Neural cell (in vitro differentiated cells): ENCODE data around the gene MUCL3. TPM values are rescaled to one million over a fixed set of nuclear protein-coding genes. Genes with fewer than 3 reads are reported as not detected.

Source experiments
- H2AFZ ChIP-seq: fragments of 200-600, 300-800 bp; sonication (generic), shearing (Covaris generic); 2 replicates; pipeline ENCODE4 v1.6.0; 2014; ENCODE audit warnings: low read depth, mild to moderate bottlenecking, antibody characterized with exemption, low read length, moderate library complexity
- H3F3A ChIP-seq: fragments of 200-600 bp; shearing (Covaris generic); 2 replicates; pipeline ENCODE4 v1.6.1; 2016; ENCODE audit warnings: mild to moderate bottlenecking, moderate library complexity, mixed read lengths, antibody characterized with exemption, low read length; ENCODE audit not compliant: insufficient read depth, poor library complexity, severe bottlenecking
- H3K27ac ChIP-seq: fragments of 200-600, 300-800 bp; sonication (generic), shearing (Covaris generic); 2 replicates; pipeline ENCODE4 v1.5.1; 2014; ENCODE audit warnings: mild to moderate bottlenecking, low read length, moderate library complexity
- H3K27me3 ChIP-seq: fragments of 300-800, 200-600 bp; sonication (generic), shearing (Covaris generic); 2 replicates; pipeline ENCODE4 v1.6.0; 2014; ENCODE audit warnings: mild to moderate bottlenecking, low read depth, low read length, moderate library complexity; ENCODE audit not compliant: insufficient read depth
- H3K36me3 ChIP-seq: fragments of 300-800, 200-600 bp; sonication (generic), shearing (Covaris generic); 2 replicates; pipeline ENCODE4 v1.5.1; 2014; ENCODE audit warnings: mild to moderate bottlenecking, antibody characterized with exemption, low read length, moderate library complexity; ENCODE audit not compliant: insufficient read depth
- H3K4me2 ChIP-seq: fragments of 300-800, 200-600 bp; sonication (generic), shearing (Covaris generic); 2 replicates; pipeline ENCODE4 v1.6.0; 2014; ENCODE audit warnings: mild to moderate bottlenecking, low read length
- H3K4me3 ChIP-seq: fragments of 300-800, 200-600 bp; sonication (generic), shearing (Covaris generic); 2 replicates; pipeline ENCODE4 v1.5.1; 2014; ENCODE audit warnings: mild to moderate bottlenecking, low read length, moderate library complexity
- H3K79me2 ChIP-seq: fragments of 200-600 bp; shearing (Covaris generic); replicated peaks from 2 replicates; pipeline ENCODE4 v1.6.0; 2014; ENCODE audit warnings: mild to moderate bottlenecking, low read length, moderate library complexity; ENCODE audit not compliant: insufficient read depth
- H3K9ac ChIP-seq: fragments of 300-800, 200-600 bp; sonication (generic), shearing (Covaris generic); 2 replicates; pipeline ENCODE4 v1.6.1; 2016; ENCODE audit warnings: mild to moderate bottlenecking, low read length, mixed read lengths
- H3K9me2 ChIP-seq: fragments of 200-600 bp; shearing (Covaris generic); 2 replicates; pipeline ENCODE4 v1.6.1; 2016; ENCODE audit warnings: mild to moderate bottlenecking, low read length, mixed read lengths; ENCODE audit not compliant: insufficient read depth
- H3K9me3 ChIP-seq: fragments of 200-600, 300-800 bp; sonication (generic), shearing (Covaris generic); 2 replicates; pipeline ENCODE4 v1.6.1; 2016; ENCODE audit warnings: mild to moderate bottlenecking, mixed run types, low read length, moderate library complexity, mixed read lengths
- H4K20me1 ChIP-seq: fragments of 200-600 bp; shearing (Covaris generic); 2 replicates; pipeline ENCODE4 v1.6.1; 2016; ENCODE audit warnings: mild to moderate bottlenecking, mixed run types; ENCODE audit not compliant: insufficient read depth
- CTCF ChIP-seq: fragments of 450-650 bp; IDR thresholded peaks from 2 replicates; pipeline ENCODE4 v1.5.1; 2014; ENCODE audit warnings: antibody characterized with exemption, mild to moderate bottlenecking, moderate library complexity; ENCODE audit not compliant: poor library complexity, severe bottlenecking
- EP300 ChIP-seq: fragments of 450-650 bp; conservative IDR thresholded peaks from 2 replicates; pipeline ENCODE4 v1.6.1; 2014; ENCODE audit warnings: antibody characterized with exemption, mild to moderate bottlenecking, moderate library complexity; ENCODE audit not compliant: poor library complexity, severe bottlenecking
- EZH2 ChIP-seq: fragments of 200-600, 300-800 bp; shearing (Covaris generic), sonication (generic); IDR thresholded peaks from 2 replicates; pipeline ENCODE4 v1.6.1; 2014; ENCODE audit warnings: antibody characterized with exemption, low read length, borderline replicate concordance, mild to moderate bottlenecking; ENCODE audit not compliant: insufficient read depth, poor library complexity, severe bottlenecking
- MXI1 ChIP-seq: fragments of 450-650 bp; conservative IDR thresholded peaks from 2 replicates; pipeline ENCODE4 v1.6.1; 2014; ENCODE audit warnings: antibody characterized with exemption, mild to moderate bottlenecking; ENCODE audit not compliant: poor library complexity, severe bottlenecking
- POLR2AphosphoS5 ChIP-seq: IDR thresholded peaks from 2 replicates; pipeline ENCODE4 v1.6.1; 2012
- RAD21 ChIP-seq: fragments of 450-650 bp; conservative IDR thresholded peaks from 2 replicates; pipeline ENCODE4 v1.6.1; 2014; ENCODE audit warnings: antibody characterized with exemption, mild to moderate bottlenecking, moderate library complexity
- SMC3 ChIP-seq: fragments of 450-650 bp; conservative IDR thresholded peaks from 2 replicates; pipeline ENCODE4 v1.6.1; 2014; ENCODE audit warnings: antibody characterized with exemption, mild to moderate bottlenecking, moderate library complexity; ENCODE audit not compliant: poor library complexity
- TAF1 ChIP-seq: IDR thresholded peaks from 2 replicates; pipeline ENCODE4 v1.6.1; 2012; ENCODE audit warnings: low read depth
- polyA plus RNA-seq: library from polyadenylated mRNA; depleted of rRNA; stranded (reverse); fragments of >200 nt; gene quantifications from 2 replicates; pipeline ENCODE4 v1.2.3, GENCODE V29; 2014
- TF ChIP-seq, protein P1 (sequence below): IDR thresholded peaks from 2 replicates; pipeline ENCODE4 v1.6.1; 2012; ENCODE audit warnings: borderline replicate concordance

The MUCL3 gene
- polyA plus RNA-seq, 1 donor from 2014 or later = not detected

DNA sequence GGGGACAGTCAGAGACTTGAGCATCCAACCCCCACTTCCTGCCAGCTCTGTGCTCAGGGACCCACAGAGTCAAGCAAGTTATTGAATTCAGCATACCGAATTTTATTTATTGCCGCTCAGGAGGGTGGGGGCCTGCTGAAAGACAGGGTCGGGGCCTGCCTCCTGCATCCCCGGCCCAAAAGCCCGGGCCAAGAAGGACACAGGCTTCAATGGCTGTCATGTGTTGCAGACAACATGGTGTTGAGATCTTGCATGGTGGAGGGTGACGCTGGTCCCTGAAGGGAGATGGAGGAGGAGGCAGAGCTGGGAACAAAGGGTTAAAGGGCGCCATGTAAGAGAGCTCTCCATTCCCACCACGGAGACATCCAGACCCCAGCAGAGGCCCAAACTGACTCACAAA lies 9.5 kb upstream of the MUCL3 start:
- H3K27ac ChIP-seq = no peak overlapping the region
- H3K36me3 ChIP-seq = no peaks in the 10 kb centered on the region
- H3K4me2 ChIP-seq = no peak overlapping the region
- no peaks in the 10 kb centered on the region for H3K9me3 ChIP-seq
- no peaks in the 10 kb centered on the region for H3K9me2 ChIP-seq
- H3K27me3 ChIP-seq = no peaks in the 10 kb centered on the region
- H3K79me2 ChIP-seq = no peaks in the 10 kb centered on the region
- H3F3A ChIP-seq = no peaks in the 10 kb centered on the region
- TF ChIP-seq TAF1 (no peak), POLR2AphosphoS5 (no peak), EZH2 (no peak), MXI1 (no peak), RAD21 (no peak), CTCF (no peak), EP300 (no peak), SMC3 (no peak)
- TF ChIP-seq, protein P1, sequence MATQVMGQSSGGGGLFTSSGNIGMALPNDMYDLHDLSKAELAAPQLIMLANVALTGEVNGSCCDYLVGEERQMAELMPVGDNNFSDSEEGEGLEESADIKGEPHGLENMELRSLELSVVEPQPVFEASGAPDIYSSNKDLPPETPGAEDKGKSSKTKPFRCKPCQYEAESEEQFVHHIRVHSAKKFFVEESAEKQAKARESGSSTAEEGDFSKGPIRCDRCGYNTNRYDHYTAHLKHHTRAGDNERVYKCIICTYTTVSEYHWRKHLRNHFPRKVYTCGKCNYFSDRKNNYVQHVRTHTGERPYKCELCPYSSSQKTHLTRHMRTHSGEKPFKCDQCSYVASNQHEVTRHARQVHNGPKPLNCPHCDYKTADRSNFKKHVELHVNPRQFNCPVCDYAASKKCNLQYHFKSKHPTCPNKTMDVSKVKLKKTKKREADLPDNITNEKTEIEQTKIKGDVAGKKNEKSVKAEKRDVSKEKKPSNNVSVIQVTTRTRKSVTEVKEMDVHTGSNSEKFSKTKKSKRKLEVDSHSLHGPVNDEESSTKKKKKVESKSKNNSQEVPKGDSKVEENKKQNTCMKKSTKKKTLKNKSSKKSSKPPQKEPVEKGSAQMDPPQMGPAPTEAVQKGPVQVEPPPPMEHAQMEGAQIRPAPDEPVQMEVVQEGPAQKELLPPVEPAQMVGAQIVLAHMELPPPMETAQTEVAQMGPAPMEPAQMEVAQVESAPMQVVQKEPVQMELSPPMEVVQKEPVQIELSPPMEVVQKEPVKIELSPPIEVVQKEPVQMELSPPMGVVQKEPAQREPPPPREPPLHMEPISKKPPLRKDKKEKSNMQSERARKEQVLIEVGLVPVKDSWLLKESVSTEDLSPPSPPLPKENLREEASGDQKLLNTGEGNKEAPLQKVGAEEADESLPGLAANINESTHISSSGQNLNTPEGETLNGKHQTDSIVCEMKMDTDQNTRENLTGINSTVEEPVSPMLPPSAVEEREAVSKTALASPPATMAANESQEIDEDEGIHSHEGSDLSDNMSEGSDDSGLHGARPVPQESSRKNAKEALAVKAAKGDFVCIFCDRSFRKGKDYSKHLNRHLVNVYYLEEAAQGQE = no peak
- H3K4me3 ChIP-seq = no peak overlapping the region
- H3K9ac ChIP-seq = no peak overlapping the region
- H4K20me1 ChIP-seq = no peaks in the 10 kb centered on the region
- H2AFZ ChIP-seq = no peak overlapping the region

DNA sequence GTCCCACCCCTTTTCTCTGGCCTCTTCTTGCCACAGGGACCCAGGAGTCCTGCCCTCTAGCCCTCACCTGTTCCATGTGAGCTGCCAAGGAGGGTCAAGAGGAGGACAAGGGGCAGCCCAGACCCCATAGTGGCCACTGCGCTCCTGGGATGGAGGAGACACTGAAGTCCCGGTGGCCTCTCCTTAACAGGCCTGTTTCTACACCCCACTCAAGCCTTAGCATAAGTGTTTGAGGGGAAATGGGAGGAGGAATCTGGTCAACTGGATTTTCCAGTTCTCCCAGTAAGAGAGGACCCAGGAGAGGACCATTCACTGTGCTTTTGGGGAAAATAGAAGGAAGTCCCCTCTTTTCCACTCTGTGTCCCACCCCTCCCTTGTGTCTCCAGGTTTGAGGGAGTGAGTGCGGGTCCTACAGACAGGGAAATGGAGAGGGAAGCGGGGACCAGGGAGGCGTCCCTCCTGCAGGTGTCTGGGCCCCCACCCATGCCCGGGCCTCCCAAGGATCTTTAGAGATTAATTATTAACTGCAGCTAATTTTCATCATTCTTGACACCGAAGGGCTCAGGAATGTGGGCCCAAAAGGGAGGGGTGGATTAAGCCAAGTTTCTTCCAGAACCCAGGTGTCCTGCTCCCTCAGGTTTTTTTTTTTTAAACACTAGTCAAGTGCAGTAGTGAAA lies 8.7 kb upstream of the MUCL3 start, which contains the start of gene SFTA2:
Gene SFTA2, minus strand, starts transcription at position 202 of the 677 bp plus-strand sequence. Its CDS starts 74 bp downstream, at position 128.
- H3K9ac ChIP-seq = no peak within 1 kb of the TSS
- TF ChIP-seq MXI1 = no peak
- TF ChIP-seq TAF1 = no peak
- TF ChIP-seq, protein P1 = no peak

More for the DNA sequence above, 8.7 kb upstream of the MUCL3 start, which contains the start of gene SFTA2:
- no peaks in the 10 kb centered on the region for H3K79me2 ChIP-seq
- H3K36me3 ChIP-seq = no peaks in the 10 kb centered on the region
- no peaks in the 10 kb centered on the region for H3F3A ChIP-seq
- no peaks in the 10 kb centered on the region for H3K9me3 ChIP-seq
- no peak within 1 kb of the TSS for H2AFZ ChIP-seq
- no peaks in the 10 kb centered on the region for H3K9me2 ChIP-seq
- no peak within 1 kb of the TSS for H3K27ac ChIP-seq
- H3K27me3 ChIP-seq = no peaks in the 10 kb centered on the region
- no peak within 1 kb of the TSS for H3K4me3 ChIP-seq
- no peaks in the 10 kb centered on the region for H4K20me1 ChIP-seq
- no peak within 1 kb of the TSS for H3K4me2 ChIP-seq
